Hematopoietic multipotent progenitor cell treated with erythropoietin and hydrocortisone succinate and interleukin-3 and kit ligand, for 15 days (in vitro differentiated cells): Measurements from ENCODE around the gene GRIA1.
"Not testable (repeated sequence)": the region's sequence is repeated elsewhere in the genome, so short reads cannot be mapped to it uniquely, and the experiment has no call there.

ENCODE experiments used
- DNase-seq: peaks from one replicate; pipeline ENCODE4 v3.0.0-alpha.2; 2015; ENCODE audit warnings: low spot score

The GRIA1 gene

DNA sequence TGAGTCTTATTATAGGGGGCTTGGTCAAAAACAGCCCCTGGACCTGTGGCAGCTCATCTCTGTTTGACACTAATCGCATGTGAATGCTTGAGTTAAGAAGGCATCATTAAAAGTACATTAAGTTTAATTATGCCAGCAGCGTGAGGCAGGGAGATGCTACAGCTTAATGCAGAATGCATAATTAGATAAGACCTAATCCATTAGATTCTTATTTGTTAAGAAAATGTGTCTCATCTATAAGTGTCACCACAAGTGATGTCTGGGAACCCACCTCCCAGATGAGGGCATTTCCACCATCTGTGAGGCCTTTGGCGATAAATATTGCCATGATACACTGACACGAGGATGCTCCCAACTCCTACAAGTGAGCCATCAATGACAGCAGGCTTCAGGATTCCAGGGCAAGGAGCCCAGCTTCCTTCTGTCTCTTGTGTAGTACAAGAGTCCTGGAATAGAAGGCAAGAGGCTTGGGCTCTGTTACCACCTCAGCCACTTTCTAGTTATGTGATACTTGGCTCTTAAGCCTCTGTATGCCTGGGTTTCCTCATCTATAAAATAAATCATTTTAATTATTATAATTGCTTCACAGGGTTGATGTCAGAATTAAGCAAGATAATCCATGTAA is 345.5 kb downstream of the GRIA1 start:
- DNase-seq, result no peak

GRCh38 chr5:153849303-153850113 is 359.0 kb downstream of the GRIA1 start:
- not testable (repeated sequence) for DNase-seq

GRCh38 chr5:153860195-153860886 is 369.9 kb downstream of the GRIA1 start:
- no peak for DNase-seq

- DNase-seq, result not testable (repeated sequence)
Observed at GRCh38 chr5:153862906-153863305, 372.4 kb downstream of the GRIA1 start.
